GM19452 (cell line): ENCODE measurements around the gene DISP2.

Experiments
- ATAC-seq: cut with Tn5 transposase; IDR thresholded peaks from one replicate; pipeline ENCODE4 v1.9.1; 2021; ENCODE audit not compliant: unreplicated experiment

The DISP2 gene

DNA sequence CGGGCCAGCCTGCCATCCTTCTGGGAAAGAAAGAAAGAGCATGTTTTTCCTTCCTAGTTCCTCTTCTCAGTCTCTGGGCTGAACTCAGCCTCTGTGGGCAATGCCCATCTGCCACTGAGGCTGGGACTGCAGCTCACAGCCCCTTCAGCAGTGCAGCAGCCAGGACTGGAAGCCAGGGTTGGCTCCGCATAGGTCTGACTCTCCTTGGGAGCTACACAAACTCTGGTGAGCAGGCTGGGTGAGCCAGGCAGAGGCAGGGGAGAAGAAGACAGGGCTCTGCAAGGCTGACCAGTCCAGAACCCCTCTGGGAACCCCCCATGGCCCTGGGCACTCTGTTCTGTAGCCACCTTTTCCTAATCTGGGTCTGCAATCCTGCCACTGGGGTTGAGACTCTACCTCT lies 3.6 kb downstream of the DISP2 start:
- no peak for ATAC-seq

DNA sequence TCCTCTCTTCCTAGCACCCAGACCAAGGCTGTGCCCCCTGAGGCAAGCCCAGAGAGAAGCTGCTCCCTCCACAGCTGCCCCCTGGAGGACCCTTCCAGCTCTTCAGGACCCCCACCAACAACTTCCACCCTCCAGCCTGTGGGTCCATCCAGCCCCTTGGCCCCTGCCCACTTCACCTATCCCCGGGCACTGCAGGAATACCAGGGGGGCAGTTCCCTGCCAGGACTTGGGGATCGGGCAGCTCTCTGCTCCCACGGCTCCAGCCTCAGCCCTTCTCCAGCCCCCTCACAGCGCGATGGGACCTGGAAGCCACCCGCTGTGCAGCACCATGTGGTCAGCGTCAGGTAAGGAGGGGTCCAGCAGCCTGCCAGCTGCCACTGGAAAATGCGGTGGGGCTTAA lies 5.6 kb downstream of the DISP2 start:
- ATAC-seq = no peak

DNA sequence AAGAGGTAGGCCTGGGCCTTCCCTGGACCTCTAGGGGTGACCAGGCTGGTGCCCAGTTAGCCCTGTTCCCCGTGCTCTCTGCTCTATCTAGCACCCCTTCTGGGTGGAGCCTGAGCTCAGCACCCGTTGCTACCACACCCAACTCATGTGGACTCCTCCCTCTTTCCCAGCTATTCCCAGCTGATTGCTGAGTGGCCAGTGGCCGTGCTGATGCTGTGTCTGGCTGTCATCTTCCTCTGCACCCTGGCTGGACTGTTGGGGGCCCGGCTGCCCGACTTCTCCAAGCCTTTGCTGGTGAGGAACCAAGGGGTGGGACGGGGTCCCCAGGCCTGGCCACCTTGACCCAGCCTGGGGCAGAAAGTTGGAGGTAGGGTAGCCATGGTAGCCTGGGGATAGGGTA lies 6.2 kb downstream of the DISP2 start:
- no peak for ATAC-seq

DNA sequence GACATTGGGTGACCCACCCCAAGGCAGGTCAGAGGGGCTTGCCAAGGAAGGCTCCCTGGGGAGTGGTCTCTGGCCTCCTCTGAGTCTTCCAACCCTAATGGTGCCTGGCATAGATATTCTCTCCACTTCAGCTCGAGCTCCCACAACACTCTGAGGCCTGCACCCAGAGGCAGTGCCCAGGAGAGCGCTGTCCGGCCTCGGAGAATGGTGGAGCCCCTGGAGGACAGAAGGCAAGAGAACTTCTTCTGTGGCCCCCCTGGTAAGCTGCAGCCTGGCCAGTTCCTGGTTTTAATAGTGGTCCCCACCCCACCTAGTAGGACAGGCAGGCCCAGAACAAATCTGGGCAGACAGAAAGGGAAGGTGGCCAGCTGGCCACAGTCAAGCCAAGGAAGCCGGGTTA lies 7.0 kb downstream of the DISP2 start:
- no peak for ATAC-seq

DNA sequence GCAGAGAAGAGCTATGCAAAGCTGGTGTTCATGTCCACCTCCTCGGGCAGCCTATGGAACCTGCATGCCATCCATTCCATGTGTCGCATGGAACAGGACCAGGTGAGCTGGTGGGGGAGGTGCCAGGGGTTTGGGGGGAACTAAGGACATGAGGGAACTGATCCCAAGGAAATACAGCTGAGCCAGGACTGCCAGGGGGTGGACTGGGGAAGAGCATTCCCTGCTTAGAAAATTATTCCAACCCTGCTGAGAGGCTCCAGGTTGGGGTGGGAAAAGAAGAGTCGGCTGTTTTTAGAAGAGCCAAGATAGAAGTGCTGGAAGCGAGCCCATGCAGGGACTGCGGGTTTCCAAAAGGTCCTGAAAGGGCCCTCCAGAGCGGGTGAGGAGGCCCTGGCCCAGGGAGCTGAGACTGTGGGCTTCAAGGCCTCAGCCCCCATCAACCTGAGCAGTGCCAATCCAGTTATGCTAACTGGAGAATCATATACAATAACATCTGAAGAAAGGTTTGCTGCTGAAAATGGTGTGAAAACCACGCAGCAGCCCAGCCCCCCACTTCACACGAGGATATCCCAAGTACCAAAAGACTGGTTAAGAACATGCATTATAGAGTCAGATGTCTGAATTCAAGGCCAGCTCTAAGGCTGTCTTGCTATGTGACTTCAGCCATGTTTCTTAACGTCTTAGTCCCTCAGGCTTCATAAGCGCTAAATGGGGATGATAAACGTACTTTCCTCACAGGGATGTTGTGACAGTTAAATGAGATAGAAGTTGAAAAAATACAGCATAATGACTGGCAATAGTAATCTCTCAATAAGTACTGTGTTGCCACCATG lies 7.8 kb downstream of the DISP2 start:
- no peak for ATAC-seq

DNA sequence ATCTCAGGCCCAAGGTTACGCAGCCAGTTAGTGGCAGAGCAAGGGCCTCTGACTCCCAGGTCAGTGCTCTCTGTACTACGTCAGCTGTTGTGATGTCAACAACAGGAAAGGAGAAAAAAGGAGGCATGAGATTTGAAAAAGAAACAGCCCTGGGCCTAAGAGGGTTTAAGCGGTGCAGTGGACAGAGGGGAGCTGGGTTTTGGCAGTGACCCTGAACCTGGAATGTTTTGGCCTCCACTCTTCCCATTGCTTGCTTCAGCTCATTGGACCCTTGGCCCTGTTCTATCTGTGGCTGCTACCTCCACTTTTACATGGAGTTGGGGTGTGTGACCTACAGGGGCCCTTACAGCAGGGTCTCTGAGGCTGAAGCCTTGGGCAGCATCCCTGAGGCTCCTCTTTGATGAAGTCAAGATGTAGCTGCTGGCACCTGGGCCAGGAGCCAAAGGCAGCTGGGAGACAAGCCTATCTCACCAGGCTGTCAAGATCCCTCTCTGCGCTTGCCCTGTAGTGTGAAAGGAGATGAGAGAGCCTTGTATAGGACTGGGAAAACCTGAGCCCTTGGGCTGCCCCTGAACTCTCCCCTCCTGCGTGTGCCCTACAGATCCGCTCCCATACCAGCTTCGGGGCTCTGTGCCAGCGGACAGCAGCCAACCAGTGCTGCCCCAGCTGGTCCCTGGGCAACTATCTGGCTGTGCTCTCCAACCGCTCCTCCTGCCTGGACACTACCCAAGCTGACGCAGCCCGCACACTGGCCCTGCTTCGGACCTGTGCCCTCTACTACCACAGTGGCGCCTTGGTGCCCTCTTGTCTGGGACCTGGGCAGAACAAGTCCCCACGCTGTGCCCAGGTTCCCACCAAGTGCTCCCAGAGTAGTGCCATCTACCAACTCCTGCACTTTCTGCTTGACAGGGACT lies 8.7 kb downstream of the DISP2 start:
- no peak for ATAC-seq

DNA sequence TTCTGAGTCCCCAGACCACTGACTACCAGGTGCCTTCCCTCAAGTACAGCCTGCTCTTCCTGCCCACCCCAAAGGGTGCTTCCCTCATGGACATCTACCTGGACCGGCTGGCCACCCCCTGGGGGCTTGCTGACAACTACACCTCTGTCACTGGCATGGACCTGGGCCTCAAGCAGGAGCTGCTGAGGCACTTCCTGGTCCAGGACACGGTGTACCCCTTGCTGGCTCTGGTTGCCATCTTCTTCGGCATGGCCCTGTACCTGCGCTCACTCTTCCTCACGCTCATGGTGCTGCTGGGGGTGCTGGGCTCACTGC lies 9.3 kb downstream of the DISP2 start:
- ATAC-seq = no peak

DNA sequence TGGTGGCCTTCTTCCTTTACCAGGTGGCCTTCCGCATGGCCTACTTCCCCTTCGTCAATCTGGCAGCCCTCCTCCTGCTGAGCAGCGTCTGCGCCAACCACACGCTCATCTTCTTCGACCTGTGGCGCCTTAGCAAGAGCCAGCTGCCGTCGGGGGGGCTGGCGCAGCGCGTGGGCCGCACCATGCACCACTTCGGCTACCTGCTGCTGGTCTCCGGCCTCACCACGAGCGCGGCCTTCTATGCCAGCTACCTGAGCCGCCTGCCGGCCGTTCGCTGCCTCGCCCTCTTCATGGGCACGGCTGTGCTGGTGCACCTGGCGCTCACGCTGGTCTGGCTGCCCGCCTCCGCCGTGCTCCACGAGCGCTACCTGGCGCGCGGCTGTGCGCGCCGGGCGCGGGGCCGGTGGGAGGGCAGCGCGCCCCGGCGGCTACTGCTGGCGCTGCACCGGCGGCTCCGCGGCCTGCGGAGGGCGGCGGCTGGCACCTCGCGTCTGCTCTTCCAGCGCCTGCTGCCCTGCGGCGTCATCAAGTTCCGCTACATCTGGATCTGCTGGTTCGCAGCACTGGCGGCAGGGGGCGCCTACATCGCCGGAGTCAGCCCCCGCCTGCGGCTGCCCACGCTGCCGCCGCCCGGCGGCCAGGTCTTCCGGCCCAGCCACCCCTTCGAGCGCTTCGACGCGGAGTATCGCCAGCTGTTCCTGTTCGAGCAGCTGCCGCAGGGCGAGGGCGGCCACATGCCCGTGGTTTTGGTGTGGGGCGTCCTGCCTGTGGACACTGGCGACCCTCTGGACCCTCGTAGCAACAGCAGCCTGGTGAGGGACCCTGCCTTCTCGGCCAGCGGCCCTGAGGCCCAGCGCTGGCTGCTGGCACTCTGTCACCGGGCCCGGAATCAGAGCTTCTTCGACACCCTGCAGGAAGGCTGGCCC lies 9.9 kb downstream of the DISP2 start:
- ATAC-seq = peak; percentile 83

DNA sequence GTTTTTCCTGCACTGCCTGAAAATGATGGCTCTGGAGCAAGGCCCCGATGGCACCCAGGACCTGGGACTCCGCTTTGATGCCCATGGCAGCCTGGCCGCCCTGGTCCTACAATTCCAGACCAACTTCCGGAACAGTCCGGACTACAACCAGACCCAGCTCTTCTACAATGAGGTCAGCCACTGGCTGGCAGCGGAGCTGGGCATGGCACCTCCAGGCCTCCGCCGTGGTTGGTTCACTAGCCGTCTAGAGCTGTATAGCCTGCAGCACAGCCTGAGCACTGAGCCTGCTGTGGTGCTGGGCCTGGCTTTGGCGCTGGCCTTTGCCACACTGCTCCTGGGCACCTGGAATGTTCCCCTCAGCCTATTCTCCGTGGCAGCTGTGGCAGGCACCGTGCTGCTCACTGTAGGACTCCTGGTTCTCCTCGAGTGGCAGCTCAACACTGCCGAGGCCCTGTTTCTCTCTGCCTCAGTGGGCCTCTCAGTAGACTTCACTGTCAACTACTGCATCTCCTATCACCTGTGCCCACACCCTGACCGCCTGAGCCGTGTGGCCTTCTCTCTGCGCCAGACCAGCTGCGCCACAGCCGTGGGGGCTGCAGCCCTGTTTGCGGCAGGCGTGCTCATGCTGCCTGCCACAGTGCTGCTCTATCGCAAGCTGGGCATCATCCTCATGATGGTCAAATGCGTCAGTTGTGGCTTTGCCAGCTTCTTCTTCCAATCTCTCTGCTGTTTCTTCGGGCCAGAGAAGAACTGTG lies 10.9 kb downstream of the DISP2 start:
- no peak for ATAC-seq

DNA sequence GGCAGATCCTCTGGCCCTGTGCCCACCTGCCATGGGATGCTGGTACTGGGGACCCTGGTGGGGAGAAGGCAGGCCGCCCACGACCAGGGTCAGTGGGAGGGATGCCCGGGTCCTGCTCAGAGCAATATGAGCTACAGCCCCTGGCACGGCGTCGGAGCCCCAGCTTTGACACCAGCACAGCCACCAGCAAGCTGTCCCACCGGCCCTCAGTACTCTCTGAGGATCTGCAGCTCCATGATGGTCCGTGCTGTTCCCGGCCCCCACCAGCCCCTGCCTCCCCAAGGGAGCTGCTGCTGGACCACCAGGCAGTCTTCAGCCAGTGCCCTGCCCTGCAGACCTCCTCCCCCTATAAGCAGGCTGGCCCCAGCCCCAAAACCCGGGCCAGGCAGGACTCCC lies 11.5 kb downstream of the DISP2 start:
- ATAC-seq = no peak

DNA sequence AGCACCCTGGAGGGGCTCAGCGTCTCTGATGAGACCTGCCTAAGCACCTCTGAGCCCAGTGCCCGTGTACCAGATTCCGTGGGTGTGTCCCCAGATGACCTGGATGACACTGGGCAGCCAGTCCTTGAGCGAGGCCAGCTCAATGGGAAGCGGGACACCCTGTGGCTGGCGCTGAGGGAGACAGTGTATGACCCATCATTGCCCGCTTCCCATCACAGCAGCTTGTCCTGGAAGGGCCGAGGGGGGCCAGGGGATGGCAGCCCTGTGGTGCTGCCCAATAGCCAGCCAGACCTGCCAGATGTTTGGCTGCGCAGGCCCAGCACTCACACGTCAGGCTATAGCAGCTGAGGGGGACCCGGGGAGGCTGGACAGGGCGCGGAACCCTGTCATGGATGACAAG lies 12.0 kb downstream of the DISP2 start:
- ATAC-seq = no peak

DNA sequence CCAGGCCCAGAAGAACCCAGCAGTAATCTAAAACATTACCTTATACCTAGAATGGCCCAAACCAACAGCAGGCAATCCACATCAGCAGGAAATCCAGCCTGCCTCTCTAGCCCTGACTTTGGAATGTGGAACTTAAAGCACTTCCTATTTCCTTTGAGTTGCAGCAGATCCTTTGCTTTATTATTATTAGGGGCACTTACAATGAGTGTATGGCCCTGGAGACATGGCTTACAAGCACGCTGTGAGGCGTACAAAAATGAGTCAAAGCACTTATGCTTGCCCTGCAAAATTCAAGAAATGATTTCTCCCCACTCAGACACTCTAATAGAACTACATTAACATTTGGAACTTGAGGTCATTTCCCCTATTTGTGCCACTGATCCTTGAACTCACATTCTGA lies 15.0 kb downstream of the DISP2 start:
- ATAC-seq = no peak

DNA sequence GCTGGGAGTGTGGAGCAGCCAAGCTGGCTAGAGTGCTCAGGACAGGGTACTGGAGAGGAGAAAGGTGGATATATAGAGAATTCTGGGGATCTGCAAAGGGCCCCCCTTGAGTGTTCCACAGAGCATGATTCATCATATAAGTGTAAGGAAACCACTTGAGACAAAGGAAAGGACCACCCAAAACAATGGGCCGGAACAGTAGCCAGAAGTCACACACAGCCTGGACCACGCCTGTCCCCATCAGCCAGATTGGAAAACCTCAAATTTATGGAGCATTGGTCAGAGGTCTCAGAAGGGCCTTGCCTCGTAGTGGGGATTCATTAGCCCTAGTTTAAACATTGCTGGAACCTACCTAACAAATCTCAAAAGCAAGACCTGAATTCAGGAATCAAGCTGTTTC lies 19.6 kb downstream of the DISP2 start:
- ATAC-seq = no peak

DNA sequence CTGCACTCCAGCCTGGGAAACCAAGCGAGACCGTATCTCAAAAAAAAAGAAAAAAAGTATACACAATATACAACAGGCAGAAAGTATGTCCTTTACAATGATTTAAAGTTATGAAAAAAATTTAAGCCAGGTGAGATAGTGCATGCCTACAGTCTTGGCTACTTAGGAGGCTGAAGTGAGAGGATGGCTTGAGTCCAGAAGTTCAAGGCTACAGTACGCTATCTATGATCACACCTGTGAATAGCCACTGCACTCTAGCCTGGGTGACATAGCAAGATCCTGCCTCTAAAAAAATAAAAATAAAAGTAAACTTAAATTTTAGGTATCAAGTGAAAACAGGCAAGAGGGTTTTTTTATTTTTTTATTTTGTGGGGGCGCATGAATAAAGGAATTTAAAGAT lies 21.4 kb downstream of the DISP2 start:
- no peak for ATAC-seq

DNA sequence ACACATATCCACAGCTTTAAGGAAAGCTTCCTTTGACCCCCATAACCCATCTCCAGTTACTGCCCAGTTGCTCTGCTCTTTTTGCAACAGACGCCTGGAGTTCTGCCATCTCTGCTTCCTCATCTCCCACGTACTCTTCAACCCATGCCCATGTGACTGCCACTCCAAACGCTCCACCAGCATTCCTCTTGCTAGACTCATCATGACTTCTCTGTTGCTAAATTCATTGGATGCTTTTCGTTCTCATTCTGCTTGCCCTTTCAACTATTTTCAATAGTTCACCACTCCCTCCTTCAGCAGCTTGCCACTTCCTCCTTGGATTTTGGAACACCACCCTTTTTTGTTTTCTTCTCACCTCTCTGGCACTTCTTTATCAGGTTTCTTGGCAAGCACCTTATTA lies 21.8 kb downstream of the DISP2 start:
- ATAC-seq = no peak

DNA sequence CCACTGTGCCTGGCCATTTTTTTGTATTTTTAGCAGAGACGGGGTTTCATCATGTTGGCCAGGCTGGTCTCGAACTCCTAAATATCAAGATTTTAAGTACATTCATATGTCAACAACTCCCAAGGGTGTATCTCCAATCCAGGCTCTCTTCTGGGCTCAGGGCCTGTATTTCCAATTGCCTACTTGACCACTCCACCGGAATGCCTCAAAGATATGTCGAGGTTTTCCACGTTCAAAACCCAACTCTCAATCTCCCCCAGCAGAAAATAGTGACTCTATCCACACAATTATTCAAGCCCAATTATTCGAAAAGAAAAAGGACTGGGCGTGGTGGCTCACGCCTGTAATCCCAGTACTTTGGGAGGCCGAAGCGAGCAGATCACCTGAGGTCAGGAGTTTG lies 22.6 kb downstream of the DISP2 start:
- ATAC-seq = no peak

DNA sequence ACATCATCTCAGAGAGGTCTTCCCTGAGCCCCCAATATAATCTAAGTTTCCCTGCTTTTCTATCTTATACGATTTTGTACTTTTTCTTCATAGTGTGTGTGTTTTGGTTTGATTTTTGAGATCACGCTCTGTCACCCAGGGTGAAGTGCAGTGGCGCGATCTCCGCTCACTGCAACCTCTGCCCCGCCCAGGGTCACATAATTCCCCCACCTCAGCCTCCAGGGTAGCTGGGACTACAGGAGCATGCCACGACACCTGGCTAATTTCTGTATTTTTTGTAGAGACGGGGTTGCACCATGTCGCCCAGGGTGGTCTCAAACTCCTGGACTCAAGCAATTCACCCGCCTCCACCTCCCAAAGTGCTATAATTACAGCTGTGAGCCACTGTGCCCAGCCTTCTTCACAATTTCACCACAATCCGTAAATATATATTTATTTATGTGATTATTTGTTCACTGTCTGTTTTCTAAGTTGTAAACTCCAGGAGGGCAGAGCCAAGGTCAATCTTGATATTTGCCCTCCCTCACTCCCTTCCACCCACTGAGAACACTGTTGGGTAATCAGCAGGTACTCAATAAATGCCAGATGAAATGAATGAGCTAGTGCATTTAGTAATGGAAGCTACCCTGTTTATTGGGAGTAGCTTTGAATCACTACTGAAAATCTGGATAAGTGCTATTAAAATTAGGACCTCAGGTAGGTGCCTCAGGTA lies 24.0 kb downstream of the DISP2 start:
- ATAC-seq = no peak

DNA sequence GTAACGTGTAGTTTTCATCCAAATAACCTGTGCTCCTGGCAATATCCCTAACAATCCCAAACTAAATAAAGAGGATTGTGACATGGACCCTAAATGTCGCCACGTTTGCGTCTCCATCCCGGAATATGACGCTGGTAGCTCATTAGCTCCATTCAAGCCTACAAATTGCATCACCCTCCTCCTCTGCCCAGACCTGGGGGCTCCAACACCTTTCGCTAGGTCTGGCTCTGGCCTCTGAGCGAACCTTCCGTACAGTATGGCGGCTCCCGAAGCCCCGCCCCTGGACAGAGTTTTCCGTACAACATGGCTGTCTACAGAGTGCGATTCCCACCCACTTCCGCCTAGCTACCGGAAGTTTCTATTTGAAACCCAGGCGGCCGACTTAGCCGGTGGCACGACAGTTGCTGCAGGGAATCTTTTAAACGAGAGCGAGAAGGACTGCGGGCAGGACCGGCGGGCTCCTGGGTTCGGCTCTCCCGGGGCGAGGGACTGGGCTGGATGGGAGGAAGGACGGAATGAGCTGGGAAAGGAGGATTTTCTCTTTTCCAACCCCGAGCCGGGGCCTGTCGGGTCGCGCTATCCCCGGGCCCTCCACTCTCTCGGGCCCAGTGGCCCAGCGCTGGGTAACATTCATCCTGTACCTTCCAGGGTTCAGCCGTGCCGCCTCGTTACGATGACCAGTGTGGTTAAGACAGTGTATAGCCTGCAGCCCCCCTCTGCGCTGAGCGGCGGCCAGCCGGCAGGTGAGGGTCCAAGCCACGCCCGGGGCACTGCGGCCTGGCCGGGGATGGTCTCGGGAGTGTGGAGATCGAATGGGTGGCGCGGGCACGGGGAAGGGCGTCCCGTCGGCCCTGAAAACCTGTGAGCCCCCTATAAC lies 24.8 kb downstream of the DISP2 start, which contains the start of gene KNSTRN:
TSS of gene KNSTRN (plus strand) at position 142 of the 877 bp plus-strand sequence. CDS start at position 257, 115 bp downstream.
- peak; percentile 92 for ATAC-seq

DNA sequence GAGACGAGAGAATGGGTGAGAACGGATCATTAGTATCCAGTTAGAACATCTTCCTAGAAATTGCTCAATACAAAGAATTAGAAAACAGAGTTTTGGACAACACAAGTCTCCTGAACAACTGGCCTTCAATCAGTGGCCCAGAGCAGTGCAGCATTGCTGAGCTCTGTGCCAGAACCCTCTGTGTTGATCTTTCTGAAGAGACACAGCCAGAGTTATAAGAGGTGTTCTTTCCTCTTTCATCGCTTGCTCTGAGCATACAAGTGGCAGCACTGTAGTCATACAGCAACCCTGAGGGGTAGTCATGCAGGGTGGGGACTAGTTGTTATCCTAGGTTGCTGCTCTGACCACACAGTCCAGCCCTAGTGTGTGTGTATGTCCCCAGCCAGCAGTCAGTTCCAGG lies 28.5 kb downstream of the DISP2 start:
- no peak for ATAC-seq
